ENCODE results near the gene LTA4H.
A peak's percentile ranks its signal among the peaks of the same experiment; 100 is the strongest.

The LTA4H gene

GRCh38 chr12:95953000-95953399 lies 82.4 kb downstream of the LTA4H start:
- no peak for DNase-seq

GRCh38 chr12:95951515-95951914 lies 83.9 kb downstream of the LTA4H start:
- peak; percentile 27 for DNase-seq
